ENCODE data around the gene GABRP. TPM values are rescaled to one million over a fixed set of nuclear protein-coding genes. Genes with fewer than 3 reads are reported as not detected.

GABRP gene
- total and polyA plus RNA-seq, 8 donors: 0.10 to 1.8 (median 0.88) TPM

GRCh38 chr5:170857066-170857465, 73.5 kb downstream of the GABRP start:
- no peak overlapping the region for H3K4me3 ChIP-seq
- TF ChIP-seq, protein P1, sequence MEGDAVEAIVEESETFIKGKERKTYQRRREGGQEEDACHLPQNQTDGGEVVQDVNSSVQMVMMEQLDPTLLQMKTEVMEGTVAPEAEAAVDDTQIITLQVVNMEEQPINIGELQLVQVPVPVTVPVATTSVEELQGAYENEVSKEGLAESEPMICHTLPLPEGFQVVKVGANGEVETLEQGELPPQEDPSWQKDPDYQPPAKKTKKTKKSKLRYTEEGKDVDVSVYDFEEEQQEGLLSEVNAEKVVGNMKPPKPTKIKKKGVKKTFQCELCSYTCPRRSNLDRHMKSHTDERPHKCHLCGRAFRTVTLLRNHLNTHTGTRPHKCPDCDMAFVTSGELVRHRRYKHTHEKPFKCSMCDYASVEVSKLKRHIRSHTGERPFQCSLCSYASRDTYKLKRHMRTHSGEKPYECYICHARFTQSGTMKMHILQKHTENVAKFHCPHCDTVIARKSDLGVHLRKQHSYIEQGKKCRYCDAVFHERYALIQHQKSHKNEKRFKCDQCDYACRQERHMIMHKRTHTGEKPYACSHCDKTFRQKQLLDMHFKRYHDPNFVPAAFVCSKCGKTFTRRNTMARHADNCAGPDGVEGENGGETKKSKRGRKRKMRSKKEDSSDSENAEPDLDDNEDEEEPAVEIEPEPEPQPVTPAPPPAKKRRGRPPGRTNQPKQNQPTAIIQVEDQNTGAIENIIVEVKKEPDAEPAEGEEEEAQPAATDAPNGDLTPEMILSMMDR (IDR thresholded peaks at IDR 0.05): no peak

GRCh38 chr5:170860415-170860814, 76.9 kb downstream of the GABRP start:
- Histone ChIP-seq H3K4me1 (peaks cover 4 to 11% of the 10 kb centered on the region in 2 donors), H3K27me3 (peaks cover 0 to 19% of the 10 kb centered on the region in 2 donors), H3K36me3 (no peaks in the 10 kb centered on the region), H3K9me3 (peaks cover 0 to 21% of the 10 kb centered on the region in 2 donors), H3K4me3 (no peak overlapping the region), H3K27ac (no peak overlapping the region)
- TF ChIP-seq, protein P1 (IDR thresholded peaks at IDR 0.05): no peak
- intact Hi-C loops (cut with DNase I): no loop called here
- no peak for DNase-seq
- no peak for ATAC-seq

More at GRCh38 chr5:170857066-170857465, 73.5 kb downstream of the GABRP start:
- Histone ChIP-seq H3K9me3 (peaks cover 0 to 21% of the 10 kb centered on the region in 2 donors), H3K27me3 (peaks cover 0 to 7% of the 10 kb centered on the region in 2 donors), H3K4me1 (peaks cover 0 to under 1% of the 10 kb centered on the region in 2 donors), H3K36me3 (no peaks in the 10 kb centered on the region), H3K27ac (no peak overlapping the region)
- DNase-seq (no peak), ATAC-seq (no peak)
- intact Hi-C loops (cut with DNase I): no loop called here

- H3K27me3 ChIP-seq: peaks cover 0 to 19% of the 10 kb centered on the region in 2 donors
- peaks cover 4 to 11% of the 10 kb centered on the region in 2 donors for H3K4me1 ChIP-seq
- H3K9me3 ChIP-seq: peaks cover 0 to 21% of the 10 kb centered on the region in 2 donors
- ATAC-seq (no peak), DNase-seq (no peak)
- peak overlapping the region in 1 of 2 donors; percentile 66 for H3K4me3 ChIP-seq
- intact Hi-C loops (cut with DNase I): no loop called here
- TF ChIP-seq, protein P1 (IDR thresholded peaks at IDR 0.05): no peak
- H3K27ac ChIP-seq: no peak overlapping the region
- H3K36me3 ChIP-seq: no peaks in the 10 kb centered on the region
Observed at GRCh38 chr5:170860818-170861666, 77.5 kb downstream of the GABRP start.

- intact Hi-C loops (cut with DNase I): no loop called here
- H3K4me3 ChIP-seq: peak overlapping the region; percentile 66 to 76
- DNase-seq (no peak), ATAC-seq (no peak)
- peaks cover 4 to 11% of the 10 kb centered on the region in 2 donors for H3K4me1 ChIP-seq
- H3K27ac ChIP-seq: peak overlapping the region; percentile 55 to 66
- TF ChIP-seq, protein P1 (IDR thresholded peaks at IDR 0.05): no peak
- H3K27me3 ChIP-seq: peaks cover 0 to 19% of the 10 kb centered on the region in 2 donors
- H3K36me3 ChIP-seq: no peaks in the 10 kb centered on the region
- peaks cover 0 to 21% of the 10 kb centered on the region in 2 donors for H3K9me3 ChIP-seq
Observed at GRCh38 chr5:170861667-170861916, 78.1 kb downstream of the GABRP start.

- peaks cover 0 to 21% of the 10 kb centered on the region in 2 donors for H3K9me3 ChIP-seq
- H3K36me3 ChIP-seq: no peaks in the 10 kb centered on the region
- DNase-seq (peak; percentile 42 to 88 (median 65)), ATAC-seq (peak; percentile 90)
- peak within 1 kb of the TSS; percentile 66 to 76 for H3K4me3 ChIP-seq
- peak within 1 kb of the TSS; percentile 55 to 66 for H3K27ac ChIP-seq
- H3K27me3 ChIP-seq: peaks cover 0 to 19% of the 10 kb centered on the region in 2 donors
- peaks cover 4 to 11% of the 10 kb centered on the region in 2 donors for H3K4me1 ChIP-seq
- intact Hi-C loops (cut with DNase I): no loop called here
- TF ChIP-seq, protein P1 (IDR thresholded peaks at IDR 0.05): no peak
Observed at GRCh38 chr5:170861917-170862766, 78.6 kb downstream of the GABRP start, which contains the start of gene RANBP17. RANBP17 (plus strand) TSS chr5:170862018.

Data from left lung (tissue), 10 donors.